H9 (cell line): Measurements from ENCODE around the gene RIT2. TPM values are rescaled to one million over a fixed set of nuclear protein-coding genes. Genes with fewer than 3 reads are reported as not detected.

ENCODE experiments used
- DNase-seq: peaks from one replicate; pipeline ENCODE4 v3.0.0-alpha.2; 2017
- H2AFZ ChIP-seq: one replicate; pipeline ENCODE4 v1.6.1; 2013; ENCODE audit warnings: mild to moderate bottlenecking, low read length, control low read depth, moderate library complexity
- H2AK5ac ChIP-seq: 2 replicates; pipeline ENCODE4 v1.6.1; 2013; ENCODE audit warnings: low read length, control low read depth, mixed read lengths; ENCODE audit not compliant: insufficient read length
- H2BK120ac ChIP-seq: one replicate; pipeline ENCODE4 v1.6.1; 2013; ENCODE audit warnings: low read depth, mild to moderate bottlenecking, low read length, control low read depth, inconsistent platforms; ENCODE audit not compliant: poor library complexity, severe bottlenecking
- H2BK12ac ChIP-seq: 2 replicates; pipeline ENCODE4 v1.6.1; 2013; ENCODE audit warnings: low read length, control low read depth, mixed read lengths, low read depth; ENCODE audit not compliant: insufficient read length
- H2BK15ac ChIP-seq: 2 replicates; pipeline ENCODE4 v1.6.1; 2013; ENCODE audit warnings: low read depth, low read length, control low read depth
- H2BK20ac ChIP-seq: one replicate; pipeline ENCODE4 v1.6.1; 2013; ENCODE audit warnings: low read depth, mild to moderate bottlenecking, low read length, control low read depth, inconsistent platforms; ENCODE audit not compliant: poor library complexity, severe bottlenecking
- H2BK5ac ChIP-seq: 2 replicates; pipeline ENCODE4 v1.6.1; 2013; ENCODE audit warnings: low read length, control low read depth, mixed read lengths; ENCODE audit not compliant: insufficient read length
- H3K14ac ChIP-seq: 2 replicates; pipeline ENCODE4 v1.6.1; 2013; ENCODE audit warnings: low read length, control low read depth; ENCODE audit not compliant: insufficient read depth
- H3K18ac ChIP-seq: 2 replicates; pipeline ENCODE4 v1.6.1; 2013; ENCODE audit warnings: low read depth, mild to moderate bottlenecking, mixed read lengths, low read length, control low read depth; ENCODE audit not compliant: insufficient read length
- H3K23ac ChIP-seq: 2 replicates; pipeline ENCODE4 v1.6.1; 2013; ENCODE audit warnings: low read length, control low read depth, mixed read lengths, low read depth; ENCODE audit not compliant: insufficient read length
- H3K23me2 ChIP-seq: 2 replicates; pipeline ENCODE4 v1.6.1; 2013; ENCODE audit warnings: low read depth, mild to moderate bottlenecking, mixed read lengths, low read length, control low read depth; ENCODE audit not compliant: insufficient read length, poor library complexity, severe bottlenecking
- H3K27ac ChIP-seq: 2 replicates; pipeline ENCODE4 v1.5.1; 2013; ENCODE audit warnings: low read length, control low read depth, mixed read lengths, low read depth; ENCODE audit not compliant: insufficient read length
- H3K27me3 ChIP-seq: 2 replicates; pipeline ENCODE4 v1.6.1; 2013; ENCODE audit warnings: low read length, control low read depth, inconsistent platforms; ENCODE audit not compliant: insufficient read depth
- H3K4ac ChIP-seq: 2 replicates; pipeline ENCODE4 v1.6.1; 2013; ENCODE audit warnings: low read depth, mild to moderate bottlenecking, control low read depth, inconsistent platforms, low read length, moderate library complexity
- H3K4me1 ChIP-seq: 2 replicates; pipeline ENCODE4 v1.6.1; 2013; ENCODE audit warnings: low read length, control low read depth, inconsistent platforms; ENCODE audit not compliant: insufficient read depth
- H3K4me2 ChIP-seq: 2 replicates; pipeline ENCODE4 v1.6.1; 2013; ENCODE audit warnings: low read length, control low read depth, mixed read lengths; ENCODE audit not compliant: insufficient read length, insufficient read depth
- H3K56ac ChIP-seq: 2 replicates; pipeline ENCODE4 v1.6.1; 2013; ENCODE audit warnings: low read depth, mild to moderate bottlenecking, mixed read lengths, low read length, control low read depth; ENCODE audit not compliant: insufficient read length
- H3K79me1 ChIP-seq: 2 replicates; pipeline ENCODE4 v1.6.1; 2013; ENCODE audit warnings: low read depth, mild to moderate bottlenecking, moderate library complexity, low read length, control low read depth, inconsistent platforms; ENCODE audit not compliant: insufficient read depth, poor library complexity, severe bottlenecking
- H3K79me2 ChIP-seq: 2 replicates; pipeline ENCODE4 v1.6.1; 2013; ENCODE audit warnings: low read length, control low read depth, inconsistent platforms; ENCODE audit not compliant: insufficient read depth
- H3K9ac ChIP-seq: 2 replicates; pipeline ENCODE4 v1.6.1; 2013; ENCODE audit warnings: low read length, control low read depth, mixed read lengths; ENCODE audit not compliant: insufficient read length; ENCODE audit errors: extremely low read depth
- H3K9me3 ChIP-seq: one replicate; pipeline ENCODE4 v1.6.1; 2013; ENCODE audit warnings: low read depth, low read length, inconsistent platforms; ENCODE audit not compliant: control insufficient read depth
- H3T11ph ChIP-seq: one replicate; pipeline ENCODE4 v1.6.1; 2013; ENCODE audit warnings: mild to moderate bottlenecking, low read length, control low read depth, inconsistent platforms
- H4K20me1 ChIP-seq: one replicate; pipeline ENCODE4 v1.6.1; 2013; ENCODE audit not compliant: control insufficient read depth, insufficient read length, insufficient read depth
- H4K5ac ChIP-seq: 2 replicates; pipeline ENCODE4 v1.6.1; 2013; ENCODE audit warnings: low read depth, mild to moderate bottlenecking, mixed read lengths, low read length, control low read depth; ENCODE audit not compliant: insufficient read length
- H4K8ac ChIP-seq: replicated peaks from 2 replicates; pipeline ENCODE4 v1.6.1; 2013; ENCODE audit warnings: low read length, control low read depth, mixed read lengths, low read depth; ENCODE audit not compliant: insufficient read length
- H4K91ac ChIP-seq: 2 replicates; pipeline ENCODE4 v1.6.1; 2013; ENCODE audit warnings: low read depth, mild to moderate bottlenecking, moderate library complexity, mixed read lengths, low read length, control low read depth; ENCODE audit not compliant: insufficient read length
- H3K27ac Mint-ChIP-seq, 3 experiments: 2 replicates in 2 of 3; 3 replicates in 1 of 3; pipeline ENCODE4 v1.8.0; 2020 to 2021; ENCODE audit warnings: mixed read lengths in 3 of 3, mild to moderate bottlenecking in 1 of 3, moderate library complexity in 1 of 3
- H3K27me3 Mint-ChIP-seq: 2 replicates; pipeline ENCODE4 v1.8.0; 2021; ENCODE audit warnings: low read depth, mild to moderate bottlenecking, moderate library complexity, mixed read lengths
- H3K36me3 Mint-ChIP-seq, 3 experiments: 2 replicates in 2 of 3; 3 replicates in 1 of 3; pipeline ENCODE4 v1.8.0; 2020 to 2021; ENCODE audit warnings: low read depth in 3 of 3, mixed read lengths in 3 of 3; ENCODE audit not compliant: insufficient read depth in 1 of 3
- H3K4me1 Mint-ChIP-seq, 2 experiments: 2 replicates each; pipeline ENCODE4 v1.8.0; 2020; ENCODE audit warnings: mixed read lengths in 2 of 2
- H3K4me3 Mint-ChIP-seq, 2 experiments: 2 replicates in 1 of 2; 3 replicates in 1 of 2; pipeline ENCODE4 v1.8.0; 2020 to 2021; ENCODE audit warnings: mild to moderate bottlenecking in 2 of 2, mixed read lengths in 2 of 2, moderate library complexity in 1 of 2
- H3K9me3 Mint-ChIP-seq, 2 experiments: 2 replicates in 1 of 2; 3 replicates in 1 of 2; pipeline ENCODE4 v1.8.0; 2020; ENCODE audit warnings: mild to moderate bottlenecking in 2 of 2, mixed read lengths in 2 of 2, moderate library complexity in 1 of 2
- CTCF ChIP-seq: fragments of 200-600 bp; sonication (generic); conservative IDR thresholded peaks from 3 replicates; pipeline ENCODE4 v1.8.0; 2021; ENCODE audit warnings: antibody characterized with exemption, mild to moderate bottlenecking
- WGBS: extraction: QIAGEN DNeasy Blood & Tissue Kit; methylation state at CpG from one replicate; pipeline ENCODE4 v1.1.7; 2013; ENCODE audit warnings: missing lambda C conversion rate, low lambda C conversion rate, mixed read lengths; ENCODE audit not compliant: insufficient read length; ENCODE audit errors: extremely low coverage; 5-methylcytosine and 5-hydroxymethylcytosine counted together
- total RNA-seq: library from RNA; stranded (reverse); gene quantifications from 2 replicates; pipeline ENCODE4 v1.2.1, GENCODE V29; 2021

RIT2 gene
- total RNA-seq, 1 experiment from 2014 or later = 1.2 TPM

- no peaks in the 10 kb centered on the region for H3K27me3 Mint-ChIP-seq
- DNase-seq = no peak
- no peak overlapping the region for H3K14ac ChIP-seq
- H3K79me2 ChIP-seq = no peaks in the 10 kb centered on the region
- no peak overlapping the region for H2AK5ac ChIP-seq
- H4K91ac ChIP-seq = no peak overlapping the region
- WGBS = no CpG with 5 or more reads among the region's 2 CpGs
- no peak overlapping the region for H2BK15ac ChIP-seq
- H3K4ac ChIP-seq = no peak overlapping the region
- H3K56ac ChIP-seq = no peak overlapping the region
- H3T11ph ChIP-seq = no peak overlapping the region
- H2AFZ ChIP-seq = no peak overlapping the region
- H3K9ac ChIP-seq = no peak overlapping the region
- no peak overlapping the region for H3K27ac Mint-ChIP-seq
- no peak overlapping the region for H4K5ac ChIP-seq
- no peak overlapping the region for H2BK120ac ChIP-seq
- no peaks in the 10 kb centered on the region; the same call in none of the 2 replicates for H3K4me1 ChIP-seq
- no peak overlapping the region for H3K23ac ChIP-seq
- peaks cover 0 to 2% (median 0%) of the 10 kb centered on the region in 3 experiments; a peak in 2 of 7 replicates for H3K36me3 Mint-ChIP-seq
- no peak overlapping the region for H2BK12ac ChIP-seq
- H3K27ac ChIP-seq = no peak overlapping the region
- no peaks in the 10 kb centered on the region for H3K9me3 ChIP-seq
- no peak for TF ChIP-seq CTCF
- no peak overlapping the region for H3K4me2 ChIP-seq
- no peak overlapping the region for H3K4me3 Mint-ChIP-seq
- H4K20me1 ChIP-seq = no peaks in the 10 kb centered on the region
- H2BK5ac ChIP-seq = no peak overlapping the region
- H3K9me3 Mint-ChIP-seq = no peaks in the 10 kb centered on the region
- H3K23me2 ChIP-seq = no peaks in the 10 kb centered on the region
- H3K18ac ChIP-seq = no peak overlapping the region
- H4K8ac ChIP-seq = no peak overlapping the region
- H3K27me3 ChIP-seq = no peaks in the 10 kb centered on the region
- peaks cover 19 to 28% of the 10 kb centered on the region in 2 experiments for H3K4me1 Mint-ChIP-seq
- H2BK20ac ChIP-seq = no peak overlapping the region
- no peaks in the 10 kb centered on the region for H3K79me1 ChIP-seq
Measured at GRCh38 chr18:42936289-42936688, 179.2 kb downstream of the RIT2 start.
